Stomach smooth muscle (tissue), 2 donors: ENCODE data around the gene FBH1.

Source experiments
- H3K27ac ChIP-seq: one replicate; pipeline ENCODE4 v1.7.0; 2013; ENCODE audit warnings: mild to moderate bottlenecking, low read length, inconsistent platforms
- H3K27me3 ChIP-seq, 2 donors: one replicate each; pipeline ENCODE4 v1.7.0; 2013; ENCODE audit warnings: low read length in 2 of 2; ENCODE audit not compliant: insufficient read depth in 2 of 2, control insufficient read depth in 1 of 2
- H3K36me3 ChIP-seq, 2 donors: one replicate each; pipeline ENCODE4 v1.7.0; 2013; ENCODE audit warnings: low read length in 2 of 2; ENCODE audit not compliant: control insufficient read depth in 2 of 2, insufficient read depth in 2 of 2
- H3K4me1 ChIP-seq: one replicate; pipeline ENCODE4 v1.7.0; 2013; ENCODE audit warnings: low read length; ENCODE audit not compliant: control insufficient read depth, insufficient read depth
- H3K4me3 ChIP-seq, 2 donors: one replicate each; pipeline ENCODE4 v1.7.0; 2013; ENCODE audit warnings: low read length in 2 of 2
- H3K9ac ChIP-seq, 2 donors: one replicate each; pipeline ENCODE4 v1.7.0; 2013; ENCODE audit warnings: low read length in 2 of 2, mild to moderate bottlenecking in 1 of 2
- H3K9me3 ChIP-seq, 2 donors: one replicate each; pipeline ENCODE4 v1.7.0; 2013; ENCODE audit warnings: low read length in 2 of 2; ENCODE audit not compliant: control insufficient read depth in 2 of 2
- donor health status: healthy.
- donor health status: Pancreatic carcinoma.

The FBH1 gene

DNA sequence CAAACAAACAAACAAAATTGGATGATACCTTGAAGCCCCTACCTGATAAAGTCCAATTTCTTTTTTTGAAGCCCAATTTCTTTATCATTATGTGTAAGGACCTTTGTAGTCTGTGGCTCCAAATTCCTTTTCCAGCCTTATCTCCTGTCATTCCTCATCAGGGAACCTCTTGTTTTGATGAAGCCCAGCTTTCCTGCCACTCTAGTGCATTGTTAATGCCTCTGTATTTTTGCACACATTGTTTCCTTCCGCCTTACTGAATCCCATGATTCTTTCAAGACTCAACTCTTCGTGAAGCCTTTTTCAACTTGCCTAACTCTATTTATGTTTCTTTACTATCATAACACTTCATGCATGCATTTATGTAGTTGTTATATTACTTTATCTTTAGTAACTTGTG lies 3.3 kb downstream of the FBH1 start:
- H3K9ac ChIP-seq, result no peak overlapping the region
- H3K9me3 ChIP-seq, result peaks cover 0 to 6% of the 10 kb centered on the region in 2 donors
- H3K4me1 ChIP-seq, result peaks cover 24% of the 10 kb centered on the region
- no peak overlapping the region for H3K4me3 ChIP-seq
- H3K27me3 ChIP-seq, result no peaks in the 10 kb centered on the region
- no peak overlapping the region for H3K27ac ChIP-seq
- H3K36me3 ChIP-seq, result peaks cover 15 to 20% of the 10 kb centered on the region in 2 donors

DNA sequence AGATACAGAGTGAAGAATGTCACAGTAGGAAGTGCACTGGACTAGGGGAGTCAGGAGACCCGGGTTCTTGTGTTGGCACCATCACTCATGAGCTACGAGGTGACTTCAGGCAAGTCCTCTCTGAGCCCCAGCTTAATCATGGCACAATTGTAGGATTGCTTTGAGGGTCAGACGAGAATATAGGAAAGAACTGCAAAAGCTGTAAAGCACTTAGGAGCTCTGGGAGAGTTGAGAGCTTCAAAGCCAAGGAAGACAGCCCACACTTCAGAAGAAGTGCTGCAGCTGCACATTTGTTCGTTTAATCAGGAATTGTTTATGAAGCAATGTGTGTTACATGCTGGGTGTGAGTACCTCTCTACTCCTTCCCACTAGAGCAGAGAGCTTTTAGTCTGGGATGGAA lies 4.4 kb downstream of the FBH1 start:
- no peak overlapping the region for H3K4me3 ChIP-seq
- no peak overlapping the region for H3K27ac ChIP-seq
- peaks cover 19% of the 10 kb centered on the region for H3K4me1 ChIP-seq
- no peak overlapping the region for H3K9ac ChIP-seq
- H3K36me3 ChIP-seq, result peaks cover 15 to 23% of the 10 kb centered on the region in 2 donors
- no peaks in the 10 kb centered on the region for H3K27me3 ChIP-seq
- peaks cover 0 to 7% of the 10 kb centered on the region in 2 donors for H3K9me3 ChIP-seq

DNA sequence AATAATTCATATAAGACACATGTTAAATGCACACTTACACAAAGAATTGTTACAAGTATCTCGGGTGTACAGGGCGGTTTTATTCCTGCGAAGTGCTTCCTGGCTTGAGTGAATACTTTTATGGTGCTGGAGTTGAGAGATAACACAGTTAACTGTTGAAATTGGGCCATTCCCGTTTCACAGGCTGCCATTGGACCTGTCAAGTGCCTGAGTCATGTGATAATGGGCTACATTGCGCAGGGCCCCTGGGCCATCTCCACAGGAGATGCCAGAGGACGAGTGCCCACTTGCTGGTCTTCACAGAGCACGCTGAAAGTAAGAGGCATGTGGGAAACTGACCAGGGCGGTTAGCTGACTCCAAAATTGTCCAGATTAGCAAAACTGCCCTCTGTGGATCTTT lies 4.8 kb downstream of the FBH1 start:
- H3K27me3 ChIP-seq, result no peaks in the 10 kb centered on the region
- H3K9ac ChIP-seq, result no peak overlapping the region
- H3K4me1 ChIP-seq, result peaks cover 16% of the 10 kb centered on the region
- H3K9me3 ChIP-seq, result peaks cover 0 to 7% of the 10 kb centered on the region in 2 donors
- no peak overlapping the region for H3K4me3 ChIP-seq
- H3K36me3 ChIP-seq, result peaks cover 15 to 23% of the 10 kb centered on the region in 2 donors
- H3K27ac ChIP-seq, result no peak overlapping the region

DNA sequence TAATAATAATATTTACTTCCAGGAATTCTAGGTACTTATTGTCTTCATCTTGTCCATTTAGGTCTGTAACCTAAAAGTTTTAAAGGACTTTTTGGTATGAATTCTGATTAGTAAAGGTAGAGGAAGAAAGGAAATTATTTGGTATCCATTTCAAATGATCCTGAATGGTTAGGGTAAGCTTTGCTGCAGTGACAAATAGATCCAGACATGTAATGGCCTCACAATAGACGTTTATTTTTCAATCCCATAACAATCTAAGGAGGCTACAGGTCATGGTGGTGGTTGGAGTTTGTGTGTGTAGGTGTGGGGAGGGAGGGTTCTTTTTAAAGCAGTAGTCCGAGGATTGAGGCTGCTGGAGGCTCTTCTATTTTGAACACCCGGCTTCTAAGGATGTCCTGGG lies 5.3 kb downstream of the FBH1 start:
- no peak overlapping the region for H3K9ac ChIP-seq
- peaks cover 16% of the 10 kb centered on the region for H3K4me1 ChIP-seq
- no peak overlapping the region for H3K4me3 ChIP-seq
- H3K9me3 ChIP-seq, result peaks cover 0 to 7% of the 10 kb centered on the region in 2 donors
- H3K27ac ChIP-seq, result no peak overlapping the region
- no peaks in the 10 kb centered on the region for H3K27me3 ChIP-seq
- peaks cover 15 to 25% of the 10 kb centered on the region in 2 donors for H3K36me3 ChIP-seq

DNA sequence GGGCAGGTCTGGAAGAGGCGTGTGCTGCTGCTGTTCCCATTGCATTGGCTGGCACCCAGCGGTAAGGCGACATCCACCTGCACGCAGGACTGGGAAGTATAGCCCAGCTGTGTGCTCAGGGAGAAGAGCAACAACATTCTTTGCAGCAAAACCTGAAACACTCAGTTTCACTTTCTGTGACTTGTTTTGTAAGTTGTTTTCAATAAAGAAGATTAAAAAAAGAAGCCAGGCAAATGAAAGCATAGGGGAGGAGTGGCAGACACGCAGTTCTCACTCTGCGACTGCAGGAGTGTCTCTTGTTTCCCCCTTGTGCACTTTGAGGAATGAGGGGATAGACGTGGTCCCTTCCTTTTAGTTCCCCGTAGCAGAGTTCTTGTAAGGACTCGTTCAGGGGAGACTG lies 5.8 kb downstream of the FBH1 start:
- no peak overlapping the region for H3K4me3 ChIP-seq
- H3K9ac ChIP-seq, result no peak overlapping the region
- H3K9me3 ChIP-seq, result peaks cover 0 to 7% of the 10 kb centered on the region in 2 donors
- H3K4me1 ChIP-seq, result peaks cover 13% of the 10 kb centered on the region
- no peak overlapping the region for H3K27ac ChIP-seq
- H3K27me3 ChIP-seq, result no peaks in the 10 kb centered on the region
- H3K36me3 ChIP-seq, result peaks cover 15 to 25% of the 10 kb centered on the region in 2 donors

- no peak overlapping the region for H3K9ac ChIP-seq
- no peaks in the 10 kb centered on the region for H3K27me3 ChIP-seq
- no peak overlapping the region for H3K27ac ChIP-seq
- H3K9me3 ChIP-seq, result peaks cover 0 to 7% of the 10 kb centered on the region in 2 donors
- H3K4me3 ChIP-seq, result no peak overlapping the region
- peaks cover 6% of the 10 kb centered on the region for H3K4me1 ChIP-seq
- H3K36me3 ChIP-seq, result peaks cover 15 to 25% of the 10 kb centered on the region in 2 donors
These were observed 6.4 kb downstream of the FBH1 start for GRCh38 chr10:5896208-5897052.

DNA sequence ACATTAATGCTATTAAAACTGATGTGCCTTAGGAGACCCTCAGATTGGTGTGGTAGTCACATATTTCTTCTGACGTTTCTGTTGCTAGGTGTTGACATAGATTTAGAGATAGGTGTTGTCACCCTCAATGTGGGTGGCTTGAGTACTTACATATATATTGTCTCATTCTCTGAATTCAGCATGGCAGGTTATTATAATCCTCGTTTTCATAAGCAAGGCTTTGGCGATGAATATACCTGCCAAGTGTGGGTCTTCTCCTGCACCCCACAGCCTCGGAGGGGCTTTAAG lies 7.0 kb downstream of the FBH1 start:
- H3K9me3 ChIP-seq, result peaks cover 0 to 7% of the 10 kb centered on the region in 2 donors
- H3K36me3 ChIP-seq, result peaks cover 15 to 25% of the 10 kb centered on the region in 2 donors
- no peak overlapping the region for H3K4me3 ChIP-seq
- no peak overlapping the region for H3K9ac ChIP-seq
- H3K27ac ChIP-seq, result no peak overlapping the region
- peaks cover 2% of the 10 kb centered on the region for H3K4me1 ChIP-seq
- no peaks in the 10 kb centered on the region for H3K27me3 ChIP-seq

GRCh38 chr10:5897504-5897903 lies 7.5 kb downstream of the FBH1 start:
- no peak overlapping the region for H3K9ac ChIP-seq
- H3K36me3 ChIP-seq, result peaks cover 15 to 25% of the 10 kb centered on the region in 2 donors
- no peaks in the 10 kb centered on the region for H3K4me1 ChIP-seq
- H3K27me3 ChIP-seq, result no peaks in the 10 kb centered on the region
- no peak overlapping the region for H3K27ac ChIP-seq
- H3K9me3 ChIP-seq, result peaks cover 0 to 7% of the 10 kb centered on the region in 2 donors
- H3K4me3 ChIP-seq, result no peak overlapping the region

GRCh38 chr10:5898163-5898562 lies 8.1 kb downstream of the FBH1 start:
- Histone ChIP-seq H3K4me3 (no peak overlapping the region), H3K36me3 (peaks cover 15 to 25% of the 10 kb centered on the region in 2 donors), H3K27ac (no peak overlapping the region), H3K9me3 (peaks cover 0 to 7% of the 10 kb centered on the region in 2 donors), H3K27me3 (no peaks in the 10 kb centered on the region), H3K4me1 (no peaks in the 10 kb centered on the region), H3K9ac (no peak overlapping the region)

- Histone ChIP-seq H3K36me3 (peaks cover 8 to 15% of the 10 kb centered on the region in 2 donors), H3K4me3 (no peak overlapping the region), H3K27ac (no peak overlapping the region), H3K27me3 (no peaks in the 10 kb centered on the region), H3K9ac (no peak overlapping the region), H3K4me1 (no peaks in the 10 kb centered on the region), H3K9me3 (peaks cover 0 to 7% of the 10 kb centered on the region in 2 donors)
These were observed 10.2 kb downstream of the FBH1 start for GRCh38 chr10:5900247-5900646.
